ENCODE data around the gene ALDH1B1.

Gene ALDH1B1

DNA sequence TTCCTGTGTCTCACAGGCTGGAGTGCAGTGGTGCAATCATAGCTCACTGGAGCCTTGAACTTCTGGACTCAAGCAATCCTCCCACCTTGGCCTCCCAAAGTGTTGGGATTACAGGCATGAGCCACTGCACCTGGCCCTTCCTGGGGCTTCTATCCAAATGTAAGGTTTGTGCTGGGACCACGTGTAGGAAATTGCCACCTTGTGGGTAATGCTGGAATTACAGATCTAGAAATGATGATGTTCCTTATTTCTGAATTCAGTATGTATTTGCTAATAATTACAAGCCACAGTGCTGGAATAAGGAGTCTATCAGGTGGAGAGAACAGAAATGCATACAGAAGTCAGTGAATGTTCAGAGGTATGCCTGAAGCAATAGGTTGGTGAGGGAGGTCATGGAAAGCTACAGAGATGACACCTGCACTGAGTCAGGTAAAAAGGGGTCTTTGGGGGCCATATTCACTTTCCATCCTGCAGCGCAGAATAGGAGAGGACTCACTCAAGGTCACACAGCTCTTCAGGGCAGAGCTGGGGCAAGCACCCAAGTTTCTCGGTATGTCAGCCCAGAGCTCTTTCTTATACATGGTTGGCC, 40.5 kb downstream of the ALDH1B1 start:
- TF ChIP-seq, protein P1, sequence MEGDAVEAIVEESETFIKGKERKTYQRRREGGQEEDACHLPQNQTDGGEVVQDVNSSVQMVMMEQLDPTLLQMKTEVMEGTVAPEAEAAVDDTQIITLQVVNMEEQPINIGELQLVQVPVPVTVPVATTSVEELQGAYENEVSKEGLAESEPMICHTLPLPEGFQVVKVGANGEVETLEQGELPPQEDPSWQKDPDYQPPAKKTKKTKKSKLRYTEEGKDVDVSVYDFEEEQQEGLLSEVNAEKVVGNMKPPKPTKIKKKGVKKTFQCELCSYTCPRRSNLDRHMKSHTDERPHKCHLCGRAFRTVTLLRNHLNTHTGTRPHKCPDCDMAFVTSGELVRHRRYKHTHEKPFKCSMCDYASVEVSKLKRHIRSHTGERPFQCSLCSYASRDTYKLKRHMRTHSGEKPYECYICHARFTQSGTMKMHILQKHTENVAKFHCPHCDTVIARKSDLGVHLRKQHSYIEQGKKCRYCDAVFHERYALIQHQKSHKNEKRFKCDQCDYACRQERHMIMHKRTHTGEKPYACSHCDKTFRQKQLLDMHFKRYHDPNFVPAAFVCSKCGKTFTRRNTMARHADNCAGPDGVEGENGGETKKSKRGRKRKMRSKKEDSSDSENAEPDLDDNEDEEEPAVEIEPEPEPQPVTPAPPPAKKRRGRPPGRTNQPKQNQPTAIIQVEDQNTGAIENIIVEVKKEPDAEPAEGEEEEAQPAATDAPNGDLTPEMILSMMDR (conservative IDR thresholded peaks at IDR 0.05; ENCODE audit: low read depth, low read length): peak; percentile 59
- DNase-seq (ENCODE audit: low read depth): no peak
- H3K4me3 ChIP-seq (ENCODE audit: low read length): no peak overlapping the region

DNA sequence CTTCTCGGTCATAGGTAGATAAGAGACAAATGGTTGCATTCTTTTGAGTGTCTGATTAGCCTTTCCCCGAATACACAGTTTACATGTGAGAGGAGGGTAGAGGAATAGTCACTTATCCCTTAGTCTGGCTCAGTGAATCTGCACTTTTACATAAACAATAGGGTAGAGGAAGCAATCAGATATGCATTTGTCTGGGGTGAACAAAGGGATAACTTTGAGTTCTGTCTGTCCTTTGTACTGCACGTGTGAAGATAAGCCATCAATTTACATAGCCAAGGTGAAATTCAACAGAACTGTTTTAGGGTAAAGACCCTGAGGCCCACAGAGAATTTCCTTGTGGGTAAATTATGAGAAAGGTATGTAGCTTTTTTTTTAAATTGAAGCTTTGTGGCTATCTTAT, 41.9 kb downstream of the ALDH1B1 start:
- DNase-seq (ENCODE audit: low read depth): no peak
- H3K4me3 ChIP-seq (ENCODE audit: low read length): no peak overlapping the region
- TF ChIP-seq, protein P1 (conservative IDR thresholded peaks at IDR 0.05; ENCODE audit: low read depth, low read length): no peak

DNA sequence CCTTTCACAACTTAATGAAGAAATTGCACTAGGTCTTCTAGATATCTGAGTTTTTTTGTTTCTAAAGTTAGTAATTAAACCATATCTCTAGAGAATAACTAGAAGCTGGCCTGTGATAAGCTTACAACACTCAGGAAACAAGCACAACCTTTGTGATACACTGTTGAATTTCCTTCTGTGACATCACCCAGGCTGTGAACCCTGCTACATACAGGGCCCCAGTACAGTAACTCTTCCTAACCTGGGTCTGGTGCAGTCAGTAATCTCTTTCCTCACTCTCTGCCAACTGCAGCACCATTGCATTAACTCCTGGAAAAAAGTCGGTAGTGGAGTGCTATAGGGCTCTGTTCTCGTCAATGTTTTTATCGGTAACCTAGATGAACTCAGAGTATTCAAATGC, 42.4 kb downstream of the ALDH1B1 start:
- DNase-seq (ENCODE audit: low read depth): no peak
- TF ChIP-seq, protein P1 (conservative IDR thresholded peaks at IDR 0.05; ENCODE audit: low read depth, low read length): no peak
- H3K4me3 ChIP-seq (ENCODE audit: low read length): no peak overlapping the region

DNA sequence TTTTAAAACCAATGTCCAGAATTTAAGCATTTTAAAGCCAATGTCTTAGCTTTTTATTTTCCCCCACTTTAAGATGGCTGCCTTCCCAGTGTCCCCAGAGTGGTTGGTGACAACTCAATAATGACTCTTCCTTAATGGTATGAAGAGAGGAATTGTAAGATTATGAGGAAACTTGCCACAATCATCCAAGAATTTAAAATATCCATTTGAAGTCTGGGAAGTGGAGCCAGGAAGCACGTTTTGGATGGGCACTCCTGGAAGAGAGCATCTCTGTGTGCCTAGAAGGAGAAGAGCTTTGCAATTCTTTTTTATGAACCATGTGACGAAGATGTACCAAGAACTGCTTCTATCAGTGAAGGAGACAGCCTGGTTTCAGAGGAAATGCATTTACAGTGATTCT, 43.0 kb downstream of the ALDH1B1 start:
- TF ChIP-seq, protein P1 (conservative IDR thresholded peaks at IDR 0.05; ENCODE audit: low read depth, low read length): no peak
- no peak overlapping the region for H3K4me3 ChIP-seq (ENCODE audit: low read length)
- no peak for DNase-seq (ENCODE audit: low read depth)

DNA sequence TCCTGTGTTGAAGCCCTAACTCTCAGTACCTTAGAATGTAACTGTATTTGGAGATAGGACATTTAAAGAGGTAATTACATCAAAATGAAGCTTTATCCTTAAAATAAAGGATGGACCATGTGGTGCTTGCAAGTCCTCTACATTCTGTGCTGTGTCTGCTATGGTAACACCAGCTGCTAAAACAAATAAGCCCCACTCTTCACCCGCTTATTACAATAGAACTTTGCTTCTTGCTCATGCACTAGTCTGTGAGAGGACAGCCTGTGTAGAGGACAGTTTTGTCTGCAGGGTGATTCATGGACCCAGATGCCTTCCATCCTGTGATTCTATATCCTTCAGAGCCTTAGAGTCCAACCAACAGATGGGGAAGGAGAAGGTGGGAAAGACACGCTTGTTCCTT, 44.2 kb downstream of the ALDH1B1 start:
- no peak overlapping the region for H3K4me3 ChIP-seq (ENCODE audit: low read length)
- DNase-seq (ENCODE audit: low read depth): no peak
- TF ChIP-seq, protein P1 (conservative IDR thresholded peaks at IDR 0.05; ENCODE audit: low read depth, low read length): no peak

DNA sequence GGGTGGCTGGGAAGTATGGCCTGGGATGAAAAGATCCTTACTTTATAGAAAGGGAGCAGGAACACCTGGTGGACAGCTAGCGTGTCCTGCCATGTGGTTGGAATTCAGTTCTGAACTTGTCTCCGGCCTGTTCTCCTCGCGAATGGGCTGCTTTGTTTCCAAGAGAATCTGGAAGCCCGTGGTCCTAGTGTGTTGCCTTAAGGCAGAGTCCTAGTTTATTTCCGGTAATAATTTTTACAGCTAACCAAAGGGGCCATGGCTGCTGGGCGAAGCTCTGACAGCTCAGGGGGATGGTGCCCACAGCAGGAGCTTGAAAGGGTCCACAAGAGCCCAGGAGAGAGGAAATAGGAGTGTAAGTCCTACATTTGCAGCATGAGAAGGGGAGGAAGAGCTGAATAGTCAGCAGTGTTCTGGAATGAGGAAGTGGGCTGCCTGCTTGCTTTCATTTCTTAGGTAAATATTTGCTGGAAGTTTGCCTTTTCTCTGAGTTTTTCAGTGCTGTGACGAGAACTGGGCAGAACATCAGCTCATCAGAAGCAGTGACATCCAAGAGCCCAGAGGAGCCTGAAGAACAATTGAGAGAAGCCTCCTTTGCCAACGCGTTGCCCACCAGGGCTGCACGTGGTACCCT, 44.8 kb downstream of the ALDH1B1 start:
- TF ChIP-seq, protein P1 (conservative IDR thresholded peaks at IDR 0.05; ENCODE audit: low read depth, low read length): no peak
- DNase-seq (ENCODE audit: low read depth): no peak
- no peak overlapping the region for H3K4me3 ChIP-seq (ENCODE audit: low read length)

DNA sequence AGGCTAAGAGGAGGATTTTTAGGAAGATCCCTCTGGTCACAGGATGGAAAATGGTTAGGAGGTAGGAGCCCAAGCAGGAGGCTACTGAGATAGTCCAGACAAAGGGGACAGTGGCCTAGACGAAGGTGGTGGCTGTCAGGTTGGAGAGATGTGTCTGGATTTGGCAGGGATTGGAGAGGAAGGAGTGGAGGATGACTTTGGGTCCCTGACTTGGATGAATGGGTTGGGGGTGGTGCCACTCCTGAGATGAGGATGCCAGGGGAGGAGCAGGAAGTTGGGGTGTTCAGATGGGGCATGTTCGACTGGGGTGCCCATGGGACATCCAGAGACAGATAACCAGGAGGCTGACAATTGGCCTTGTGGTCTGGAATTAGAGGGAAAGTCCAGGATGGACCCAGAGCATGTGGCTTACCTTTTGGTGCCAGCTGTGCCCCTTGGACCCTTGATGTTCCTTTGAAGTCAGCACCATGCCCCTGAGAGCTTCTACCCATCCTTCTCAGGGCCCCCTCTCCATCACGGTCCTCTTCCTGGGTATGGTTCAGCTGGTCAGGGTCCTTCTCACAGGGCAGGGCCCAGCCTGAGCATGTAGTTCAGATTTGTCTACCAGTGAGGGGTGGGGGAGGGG, 46.9 kb downstream of the ALDH1B1 start:
- DNase-seq (ENCODE audit: low read depth): no peak
- no peak overlapping the region for H3K4me3 ChIP-seq (ENCODE audit: low read length)
- TF ChIP-seq, protein P1 (conservative IDR thresholded peaks at IDR 0.05; ENCODE audit: low read depth, low read length): no peak

All from retinal pigment epithelial cell (primary cell).